ENCODE measurements around the gene SPAG4. TPM values are rescaled to one million over a fixed set of nuclear protein-coding genes. Genes with fewer than 3 reads are reported as not detected.

The SPAG4 gene
- total RNA-seq, 1 donor from 2014 or later: 1.2 TPM

DNA sequence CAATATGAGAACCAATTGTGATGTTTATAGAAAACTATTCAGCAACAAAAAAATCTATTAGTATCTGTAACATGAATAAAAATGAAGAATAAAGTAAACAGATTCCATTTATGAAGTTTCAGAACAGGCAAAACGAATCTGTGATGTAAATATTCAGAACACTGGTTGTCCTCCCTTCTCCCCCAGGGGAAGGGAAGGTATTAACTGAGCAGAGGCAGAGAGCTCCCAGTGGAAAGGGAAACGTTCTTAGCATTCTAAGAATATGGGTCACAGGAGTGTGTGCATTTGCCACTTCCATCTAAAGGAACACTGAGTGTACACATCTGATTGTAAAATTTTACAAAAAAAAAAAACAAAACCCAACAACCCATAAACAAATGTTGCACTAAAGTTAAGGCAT, 23.1 kb downstream of the SPAG4 start:
- H3K4me2 ChIP-seq (ENCODE audit: low read length): no peak overlapping the region
- DNase-seq (ENCODE audit: low read depth) (no peak), FAIRE-seq (no peak)
- H3K4me3 ChIP-seq (ENCODE audit: insufficient read depth, low read depth, low read length): no peak overlapping the region
- H3K9ac ChIP-seq (ENCODE audit: low read length): no peak overlapping the region
- peaks cover 91% of the 10 kb centered on the region for H4K20me1 ChIP-seq (ENCODE audit: insufficient read depth, low read length)
- H3K27ac ChIP-seq (ENCODE audit: low read depth, low read length): no peak overlapping the region
- H3K4me1 Mint-ChIP-seq (ENCODE audit: low read depth, unreplicated experiment): peaks cover 27% of the 10 kb centered on the region
- peaks cover 11% of the 10 kb centered on the region for H3K4me1 ChIP-seq (ENCODE audit: insufficient read depth, low read length)
- H3K27ac Mint-ChIP-seq (ENCODE audit: unreplicated experiment): no peak overlapping the region
- peaks cover 14% of the 10 kb centered on the region for H3K36me3 Mint-ChIP-seq (ENCODE audit: low read depth, unreplicated experiment)
- TF ChIP-seq, protein P1, sequence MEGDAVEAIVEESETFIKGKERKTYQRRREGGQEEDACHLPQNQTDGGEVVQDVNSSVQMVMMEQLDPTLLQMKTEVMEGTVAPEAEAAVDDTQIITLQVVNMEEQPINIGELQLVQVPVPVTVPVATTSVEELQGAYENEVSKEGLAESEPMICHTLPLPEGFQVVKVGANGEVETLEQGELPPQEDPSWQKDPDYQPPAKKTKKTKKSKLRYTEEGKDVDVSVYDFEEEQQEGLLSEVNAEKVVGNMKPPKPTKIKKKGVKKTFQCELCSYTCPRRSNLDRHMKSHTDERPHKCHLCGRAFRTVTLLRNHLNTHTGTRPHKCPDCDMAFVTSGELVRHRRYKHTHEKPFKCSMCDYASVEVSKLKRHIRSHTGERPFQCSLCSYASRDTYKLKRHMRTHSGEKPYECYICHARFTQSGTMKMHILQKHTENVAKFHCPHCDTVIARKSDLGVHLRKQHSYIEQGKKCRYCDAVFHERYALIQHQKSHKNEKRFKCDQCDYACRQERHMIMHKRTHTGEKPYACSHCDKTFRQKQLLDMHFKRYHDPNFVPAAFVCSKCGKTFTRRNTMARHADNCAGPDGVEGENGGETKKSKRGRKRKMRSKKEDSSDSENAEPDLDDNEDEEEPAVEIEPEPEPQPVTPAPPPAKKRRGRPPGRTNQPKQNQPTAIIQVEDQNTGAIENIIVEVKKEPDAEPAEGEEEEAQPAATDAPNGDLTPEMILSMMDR (IDR thresholded peaks at IDR 0.05; ENCODE audit: insufficient read depth, low read depth, low read length): no peak
- TF ChIP-seq EZH2 (IDR thresholded peaks at IDR 0.05; ENCODE audit: insufficient read depth, low read length): no peak
- no peaks in the 10 kb centered on the region for H3K9me3 ChIP-seq (ENCODE audit: insufficient read depth, low read depth, low read length)
- H3K27me3 Mint-ChIP-seq (ENCODE audit: low read depth, unreplicated experiment): no peaks in the 10 kb centered on the region
- H3K27me3 ChIP-seq (ENCODE audit: insufficient read depth, low read length): no peaks in the 10 kb centered on the region
- peaks cover 97% of the 10 kb centered on the region for H3K79me2 ChIP-seq (ENCODE audit: insufficient read depth, low read length)
- no peak overlapping the region for H2AFZ ChIP-seq (ENCODE audit: low read depth, low read length)
- no peaks in the 10 kb centered on the region for H3K36me3 ChIP-seq (ENCODE audit: insufficient read depth, low read length)
- H3K4me3 Mint-ChIP-seq (ENCODE audit: unreplicated experiment): no peak overlapping the region
- no peaks in the 10 kb centered on the region for H3K9me3 Mint-ChIP-seq (ENCODE audit: unreplicated experiment)

DNA sequence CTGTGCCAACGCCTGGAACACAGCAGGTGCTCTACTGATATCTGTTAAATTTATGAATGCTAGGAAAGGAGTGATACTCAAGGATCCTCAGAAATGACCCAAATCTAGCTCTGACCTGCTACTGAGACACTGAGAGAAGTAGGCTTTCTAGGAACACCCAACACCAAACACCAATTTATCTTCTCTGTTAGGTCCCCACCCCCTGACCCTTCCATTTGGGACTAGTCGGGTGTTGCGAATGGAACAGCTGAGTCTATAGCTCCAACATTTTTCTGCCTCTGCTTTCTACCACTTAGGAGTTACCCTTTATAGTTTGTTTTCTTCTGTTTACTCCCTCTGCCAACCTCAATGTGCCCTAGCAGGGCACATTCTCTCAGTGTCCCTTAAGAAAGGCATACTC, 25.1 kb downstream of the SPAG4 start:
- Mint-ChIP-seq H3K9me3 (ENCODE audit: unreplicated experiment) (no peaks in the 10 kb centered on the region), H3K4me1 (ENCODE audit: low read depth, unreplicated experiment) (peaks cover 20% of the 10 kb centered on the region), H3K27ac (ENCODE audit: unreplicated experiment) (no peak overlapping the region), H3K36me3 (ENCODE audit: low read depth, unreplicated experiment) (peaks cover 9% of the 10 kb centered on the region), H3K4me3 (ENCODE audit: unreplicated experiment) (no peak overlapping the region), H3K27me3 (ENCODE audit: low read depth, unreplicated experiment) (no peaks in the 10 kb centered on the region)
- Histone ChIP-seq H3K9ac (ENCODE audit: low read length) (no peak overlapping the region), H3K36me3 (ENCODE audit: insufficient read depth, low read length) (no peaks in the 10 kb centered on the region), H3K27me3 (ENCODE audit: insufficient read depth, low read length) (no peaks in the 10 kb centered on the region), H3K4me3 (ENCODE audit: insufficient read depth, low read depth, low read length) (no peak overlapping the region), H4K20me1 (ENCODE audit: insufficient read depth, low read length) (peaks cover 97% of the 10 kb centered on the region), H3K4me1 (ENCODE audit: insufficient read depth, low read length) (peaks cover 7% of the 10 kb centered on the region), H3K4me2 (ENCODE audit: low read length) (no peak overlapping the region), H3K9me3 (ENCODE audit: insufficient read depth, low read depth, low read length) (no peaks in the 10 kb centered on the region), H2AFZ (ENCODE audit: low read depth, low read length) (no peak overlapping the region), H3K79me2 (ENCODE audit: insufficient read depth, low read length) (peaks cover 99% of the 10 kb centered on the region), H3K27ac (ENCODE audit: low read depth, low read length) (no peak overlapping the region)
- FAIRE-seq (no peak), DNase-seq (ENCODE audit: low read depth) (no peak)
- TF ChIP-seq, protein P1 (IDR thresholded peaks at IDR 0.05; ENCODE audit: insufficient read depth, low read depth, low read length): no peak
- TF ChIP-seq EZH2 (IDR thresholded peaks at IDR 0.05; ENCODE audit: insufficient read depth, low read length): no peak

DNA sequence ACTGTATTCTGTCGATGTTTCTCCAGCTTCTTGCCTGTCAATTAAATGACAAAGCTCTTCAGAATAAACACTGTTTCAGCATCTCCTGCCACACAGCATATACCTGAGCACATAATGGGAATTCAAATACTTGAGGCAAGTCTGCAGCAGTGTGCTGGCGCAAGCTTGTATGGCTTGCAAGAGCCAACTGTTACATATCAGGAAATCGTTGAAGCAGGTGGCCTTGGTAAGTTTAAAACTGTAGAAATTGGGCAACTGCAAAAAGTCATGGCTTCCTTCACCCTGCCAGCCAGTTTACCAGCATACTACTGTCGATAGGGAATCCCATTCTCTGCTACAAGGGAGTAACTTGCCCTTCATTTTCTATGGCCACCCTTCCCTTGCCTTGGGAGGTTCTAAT, 26.1 kb downstream of the SPAG4 start:
- no peaks in the 10 kb centered on the region for H3K27me3 Mint-ChIP-seq (ENCODE audit: low read depth, unreplicated experiment)
- peaks cover 99% of the 10 kb centered on the region for H3K79me2 ChIP-seq (ENCODE audit: insufficient read depth, low read length)
- H2AFZ ChIP-seq (ENCODE audit: low read depth, low read length): no peak overlapping the region
- H3K9me3 ChIP-seq (ENCODE audit: insufficient read depth, low read depth, low read length): no peaks in the 10 kb centered on the region
- H3K4me3 Mint-ChIP-seq (ENCODE audit: unreplicated experiment): no peak overlapping the region
- H3K27me3 ChIP-seq (ENCODE audit: insufficient read depth, low read length): no peaks in the 10 kb centered on the region
- H3K9me3 Mint-ChIP-seq (ENCODE audit: unreplicated experiment): no peaks in the 10 kb centered on the region
- TF ChIP-seq, protein P1 (IDR thresholded peaks at IDR 0.05; ENCODE audit: insufficient read depth, low read depth, low read length): no peak
- no peak for TF ChIP-seq EZH2 (IDR thresholded peaks at IDR 0.05; ENCODE audit: insufficient read depth, low read length)
- H3K4me1 ChIP-seq (ENCODE audit: insufficient read depth, low read length): peaks cover 7% of the 10 kb centered on the region
- H4K20me1 ChIP-seq (ENCODE audit: insufficient read depth, low read length): peaks cover 97% of the 10 kb centered on the region
- FAIRE-seq (no peak), DNase-seq (ENCODE audit: low read depth) (no peak)
- H3K4me3 ChIP-seq (ENCODE audit: insufficient read depth, low read depth, low read length): no peak overlapping the region
- H3K36me3 Mint-ChIP-seq (ENCODE audit: low read depth, unreplicated experiment): peaks cover 9% of the 10 kb centered on the region
- H3K9ac ChIP-seq (ENCODE audit: low read length): no peak overlapping the region
- no peaks in the 10 kb centered on the region for H3K36me3 ChIP-seq (ENCODE audit: insufficient read depth, low read length)
- peaks cover 17% of the 10 kb centered on the region for H3K4me1 Mint-ChIP-seq (ENCODE audit: low read depth, unreplicated experiment)
- no peak overlapping the region for H3K27ac Mint-ChIP-seq (ENCODE audit: unreplicated experiment)
- no peak overlapping the region for H3K4me2 ChIP-seq (ENCODE audit: low read length)
- H3K27ac ChIP-seq (ENCODE audit: low read depth, low read length): no peak overlapping the region

Data from astrocyte (in vitro differentiated cells and primary cell).